Type B pancreatic cell (in vitro differentiated cells): ENCODE measurements around the gene ITPR3. TPM values are rescaled to one million over a fixed set of nuclear protein-coding genes. Genes with fewer than 3 reads are reported as not detected.

Experiments
- DNase-seq: peaks from one replicate; pipeline ENCODE4 v3.0.0; 2021; ENCODE audit warnings: mixed read lengths; ENCODE audit not compliant: unreplicated experiment; ENCODE audit errors: extremely low spot score
- H3K27ac Mint-ChIP-seq: 2 replicates; pipeline ENCODE4 v1.8.0; 2021; ENCODE audit warnings: mild to moderate bottlenecking, mixed read lengths
- H3K27me3 Mint-ChIP-seq: 2 replicates; pipeline ENCODE4 v1.8.0; 2021; ENCODE audit warnings: mixed read lengths
- H3K36me3 Mint-ChIP-seq: 2 replicates; pipeline ENCODE4 v1.8.0; 2021; ENCODE audit warnings: mixed read lengths
- H3K4me1 Mint-ChIP-seq: one replicate; pipeline ENCODE4 v1.8.0; 2021; ENCODE audit warnings: mixed read lengths; ENCODE audit not compliant: unreplicated experiment
- H3K4me3 Mint-ChIP-seq: 2 replicates; pipeline ENCODE4 v1.8.0; 2021; ENCODE audit warnings: mild to moderate bottlenecking, mixed read lengths
- H3K9me3 Mint-ChIP-seq: 2 replicates; pipeline ENCODE4 v1.8.0; 2021; ENCODE audit warnings: mixed read lengths
- CTCF ChIP-seq: fragments of 200-600 bp; sonication (generic); conservative IDR thresholded peaks from 2 replicates; pipeline ENCODE4 v1.5.0; 2021; ENCODE audit warnings: antibody characterized with exemption, mild to moderate bottlenecking
- total RNA-seq: library from RNA; stranded (reverse); gene quantifications from 2 replicates; pipeline ENCODE4 v1.2.1, GENCODE V29; 2021; ENCODE audit warnings: low replicate concordance

ITPR3 gene
- total RNA-seq, 1 donor from 2014 or later: 24.6 TPM

- no peak for DNase-seq
- no peak for TF ChIP-seq CTCF
- Mint-ChIP-seq H3K4me3 (no peak overlapping the region), H3K9me3 (no peaks in the 10 kb centered on the region), H3K36me3 (no peaks in the 10 kb centered on the region), H3K4me1 (peaks cover 21% of the 10 kb centered on the region), H3K27ac (no peak overlapping the region), H3K27me3 (no peaks in the 10 kb centered on the region)
Measured at GRCh38 chr6:33654831-33655554, 33.9 kb downstream of the ITPR3 start.

GRCh38 chr6:33656844-33657243 is 35.7 kb downstream of the ITPR3 start:
- no peak for DNase-seq
- Mint-ChIP-seq H3K27me3 (no peaks in the 10 kb centered on the region), H3K27ac (no peak overlapping the region), H3K4me1 (peaks cover 13% of the 10 kb centered on the region), H3K9me3 (no peaks in the 10 kb centered on the region), H3K4me3 (no peak overlapping the region), H3K36me3 (no peaks in the 10 kb centered on the region)
- no peak for TF ChIP-seq CTCF

GRCh38 chr6:33658982-33659689 is 38.0 kb downstream of the ITPR3 start:
- H3K36me3 Mint-ChIP-seq: no peaks in the 10 kb centered on the region
- no peaks in the 10 kb centered on the region for H3K9me3 Mint-ChIP-seq
- TF ChIP-seq CTCF: no peak
- no peaks in the 10 kb centered on the region for H3K27me3 Mint-ChIP-seq
- DNase-seq: no peak
- no peak overlapping the region for H3K4me3 Mint-ChIP-seq
- peaks cover 10% of the 10 kb centered on the region for H3K4me1 Mint-ChIP-seq
- H3K27ac Mint-ChIP-seq: no peak overlapping the region

GRCh38 chr6:33659986-33660385 is 38.9 kb downstream of the ITPR3 start:
- H3K9me3 Mint-ChIP-seq: no peaks in the 10 kb centered on the region
- peaks cover 2% of the 10 kb centered on the region for H3K4me1 Mint-ChIP-seq
- no peak for TF ChIP-seq CTCF
- no peaks in the 10 kb centered on the region for H3K27me3 Mint-ChIP-seq
- no peak overlapping the region for H3K4me3 Mint-ChIP-seq
- H3K36me3 Mint-ChIP-seq: no peaks in the 10 kb centered on the region
- no peak overlapping the region for H3K27ac Mint-ChIP-seq
- no peak for DNase-seq

- H3K36me3 Mint-ChIP-seq: no peaks in the 10 kb centered on the region
- H3K9me3 Mint-ChIP-seq: no peaks in the 10 kb centered on the region
- H3K27ac Mint-ChIP-seq: no peak overlapping the region
- no peaks in the 10 kb centered on the region for H3K4me1 Mint-ChIP-seq
- no peak overlapping the region for H3K4me3 Mint-ChIP-seq
- no peak for TF ChIP-seq CTCF
- no peak for DNase-seq
- no peaks in the 10 kb centered on the region for H3K27me3 Mint-ChIP-seq
Measured at GRCh38 chr6:33661106-33661838, 40.1 kb downstream of the ITPR3 start.
